Mesenchymal stem cell (in vitro differentiated cells and primary cell): ENCODE results near the gene DOC2B.
"Not testable (repeated sequence)": the region's sequence is repeated elsewhere in the genome, so short reads cannot be mapped to it uniquely, and the experiment has no call there.

Experiments used
- DNase-seq: peaks from one replicate; pipeline ENCODE4 v3.0.0-alpha.2; 2013
- H2AFZ ChIP-seq: one replicate; pipeline ENCODE4 v1.6.1; 2013; ENCODE audit warnings: low read depth, mild to moderate bottlenecking, control low read depth, inconsistent platforms, low read length, moderate library complexity
- H2AK5ac ChIP-seq: 2 replicates; pipeline ENCODE4 v1.6.1; 2013; ENCODE audit warnings: low read length, moderate library complexity, mild to moderate bottlenecking, inconsistent platforms; ENCODE audit not compliant: severe bottlenecking
- H2BK120ac ChIP-seq: one replicate; pipeline ENCODE4 v1.6.1; 2013; ENCODE audit warnings: low read depth, mild to moderate bottlenecking, inconsistent platforms, low read length, moderate library complexity
- H2BK12ac ChIP-seq, 2 experiments: one replicate each; pipeline ENCODE4 v1.6.1; 2013; ENCODE audit warnings: inconsistent platforms in 2 of 2, low read length in 2 of 2, mild to moderate bottlenecking in 2 of 2, moderate library complexity in 2 of 2, control low read depth in 1 of 2
- H2BK15ac ChIP-seq: one replicate; pipeline ENCODE4 v1.6.1; 2013; ENCODE audit warnings: mild to moderate bottlenecking, low read depth, inconsistent platforms; ENCODE audit not compliant: poor library complexity, severe bottlenecking
- H2BK5ac ChIP-seq: 2 replicates; pipeline ENCODE4 v1.6.1; 2013; ENCODE audit warnings: low read depth, mild to moderate bottlenecking, low read length, control low read depth, inconsistent platforms; ENCODE audit not compliant: poor library complexity, severe bottlenecking
- H3K14ac ChIP-seq, 2 experiments: one replicate each; pipeline ENCODE4 v1.6.1; 2013; ENCODE audit warnings: inconsistent platforms in 2 of 2, low read length in 2 of 2, control low read depth in 1 of 2, mild to moderate bottlenecking in 1 of 2, moderate library complexity in 1 of 2
- H3K18ac ChIP-seq, 2 experiments: one replicate each; pipeline ENCODE4 v1.6.1; 2013; ENCODE audit warnings: inconsistent platforms in 2 of 2, low read length in 2 of 2, control low read depth in 1 of 2, low read depth in 1 of 2, mild to moderate bottlenecking in 1 of 2
- H3K23ac ChIP-seq, 2 experiments: one replicate each; pipeline ENCODE4 v1.6.1; 2013; ENCODE audit warnings: inconsistent platforms in 2 of 2, low read length in 2 of 2, mild to moderate bottlenecking in 2 of 2, moderate library complexity in 2 of 2, control low read depth in 1 of 2
- H3K27ac ChIP-seq: 2 replicates; pipeline ENCODE4 v1.5.1; 2013; ENCODE audit warnings: mild to moderate bottlenecking, moderate library complexity, low read length, control low read depth, inconsistent platforms; ENCODE audit not compliant: poor library complexity, severe bottlenecking
- H3K27me3 ChIP-seq, 2 experiments: 2 replicates each; pipeline versions ENCODE4 v1.6.1 to v1.7.0; 2013; ENCODE audit warnings: low read length in 2 of 2, mild to moderate bottlenecking in 2 of 2, moderate library complexity in 2 of 2, control low read depth in 1 of 2, inconsistent platforms in 1 of 2; ENCODE audit not compliant: control insufficient read depth in 1 of 2, insufficient read depth in 1 of 2
- H3K36me3 ChIP-seq, 2 experiments: 2 replicates each; pipeline versions ENCODE4 v1.6.1 to v1.7.0; 2013; ENCODE audit warnings: low read length in 2 of 2, control low read depth in 1 of 2, inconsistent platforms in 1 of 2, low read depth in 1 of 2, mild to moderate bottlenecking in 1 of 2; ENCODE audit not compliant: insufficient read depth in 2 of 2, control insufficient read depth in 1 of 2
- H3K4ac ChIP-seq, 2 experiments: one replicate each; pipeline ENCODE4 v1.6.1; 2013; ENCODE audit warnings: inconsistent platforms in 2 of 2, low read length in 2 of 2, mild to moderate bottlenecking in 2 of 2, moderate library complexity in 2 of 2, control low read depth in 1 of 2, low read depth in 1 of 2
- H3K4me1 ChIP-seq: 2 replicates; pipeline ENCODE4 v1.6.1; 2013; ENCODE audit warnings: low read depth, low read length, control low read depth; ENCODE audit not compliant: control insufficient read depth, insufficient read depth
- H3K4me2 ChIP-seq: 2 replicates; pipeline ENCODE4 v1.6.1; 2013; ENCODE audit warnings: low read length, mild to moderate bottlenecking, inconsistent platforms; ENCODE audit not compliant: poor library complexity, severe bottlenecking
- H3K4me3 ChIP-seq, 2 experiments: 2 replicates each; pipeline versions ENCODE4 v1.5.1 to v1.7.0; 2013; ENCODE audit warnings: low read length in 2 of 2, mild to moderate bottlenecking in 2 of 2, control low read depth in 1 of 2, low read depth in 1 of 2; ENCODE audit not compliant: insufficient read depth in 1 of 2
- H3K79me1 ChIP-seq: replicated peaks from 2 replicates; pipeline ENCODE4 v1.6.1; 2013; ENCODE audit warnings: mild to moderate bottlenecking, control low read depth, low read length, inconsistent platforms; ENCODE audit not compliant: poor library complexity, severe bottlenecking
- H3K9ac ChIP-seq: 2 replicates; pipeline ENCODE4 v1.7.0; 2013; ENCODE audit warnings: mild to moderate bottlenecking, low read length, moderate library complexity
- H3K9me3 ChIP-seq: 2 replicates; pipeline ENCODE4 v1.7.0; 2013; ENCODE audit warnings: mild to moderate bottlenecking, low read length; ENCODE audit not compliant: control insufficient read depth
- H4K8ac ChIP-seq: one replicate; pipeline ENCODE4 v1.6.1; 2013; ENCODE audit warnings: inconsistent platforms, mild to moderate bottlenecking, low read length, moderate library complexity
- H4K91ac ChIP-seq: one replicate; pipeline ENCODE4 v1.6.1; 2013; ENCODE audit warnings: mild to moderate bottlenecking, low read length, inconsistent platforms
- WGBS: methylation state at CpG from one replicate; pipeline ENCODE4 v1.1.7; 2013; ENCODE audit warnings: mixed read lengths; 5-methylcytosine and 5-hydroxymethylcytosine counted together

DOC2B gene

DNA sequence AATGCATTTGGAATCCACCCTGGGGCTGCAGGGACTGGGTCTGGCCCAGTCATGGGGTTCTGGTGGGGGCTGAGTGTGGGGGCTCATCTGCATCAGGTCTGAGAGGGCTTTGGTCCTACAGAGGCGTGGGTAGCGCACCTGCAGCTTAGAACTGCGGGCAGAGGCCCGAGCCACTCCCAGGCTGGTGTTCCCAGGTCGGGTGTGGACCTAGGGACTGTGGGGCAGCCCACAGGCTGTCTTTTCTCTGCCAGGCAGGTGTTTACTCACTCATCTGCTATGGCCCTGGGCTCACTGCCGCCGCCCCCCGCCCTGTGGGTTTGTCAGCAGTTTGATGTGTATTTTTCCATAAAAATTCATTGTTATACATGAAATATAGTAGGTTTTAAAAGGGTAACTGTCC lies 27.0 kb upstream of the DOC2B start:
- Histone ChIP-seq H3K4ac (no peak overlapping the region), H3K9ac (no peak overlapping the region), H2AK5ac (no peak overlapping the region), H3K14ac (no peak overlapping the region), H2AFZ (no peak overlapping the region), H2BK15ac (no peak overlapping the region), H3K4me3 (no peak overlapping the region), H3K18ac (no peak overlapping the region), H4K8ac (no peak overlapping the region), H3K79me1 (no peaks in the 10 kb centered on the region), H3K9me3 (no peaks in the 10 kb centered on the region), H3K4me2 (no peak overlapping the region), H3K4me1 (peaks cover 3% of the 10 kb centered on the region), H3K36me3 (peaks cover 0 to 13% of the 10 kb centered on the region in 2 experiments), H3K23ac (no peak overlapping the region), H2BK120ac (no peak overlapping the region), H3K27me3 (peaks cover 8 to 42% of the 10 kb centered on the region in 2 experiments), H2BK5ac (no peak overlapping the region), H4K91ac (no peak overlapping the region), H2BK12ac (no peak overlapping the region), H3K27ac (no peak overlapping the region)
- DNase-seq = no peak
- 97% methylated on average over 5 of the region's 8 CpGs for WGBS

DNA sequence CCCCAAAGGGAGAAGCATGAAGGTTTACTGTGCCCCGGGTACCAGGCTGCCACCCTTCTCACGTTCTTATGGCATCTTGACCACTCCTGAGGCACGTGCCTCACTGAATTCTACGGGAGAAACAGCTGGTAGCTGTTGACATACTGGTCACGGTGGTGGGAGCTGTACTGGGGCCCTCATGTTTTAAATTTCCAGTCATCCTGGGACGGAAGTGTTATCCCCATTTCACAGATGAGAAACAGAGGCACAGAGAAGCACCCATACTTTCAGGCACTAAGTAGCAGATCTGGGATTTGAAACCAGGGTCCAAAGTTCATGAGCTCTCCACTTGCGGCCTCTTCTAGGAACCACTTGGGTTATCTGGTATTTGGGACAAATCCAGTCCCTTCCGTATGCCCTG lies 26.3 kb upstream of the DOC2B start:
- peaks cover 0 to 8% of the 10 kb centered on the region in 2 experiments for H3K36me3 ChIP-seq
- H4K8ac ChIP-seq = no peak overlapping the region
- no peak for DNase-seq
- no peak overlapping the region for H2BK120ac ChIP-seq
- no peak overlapping the region for H2BK15ac ChIP-seq
- H3K18ac ChIP-seq = no peak overlapping the region
- no peak overlapping the region for H3K27ac ChIP-seq
- H3K79me1 ChIP-seq = no peaks in the 10 kb centered on the region
- no peak overlapping the region for H3K4me2 ChIP-seq
- H3K14ac ChIP-seq = no peak overlapping the region
- no peak overlapping the region for H2AFZ ChIP-seq
- no peak overlapping the region for H2BK12ac ChIP-seq
- no peak overlapping the region for H4K91ac ChIP-seq
- H3K4ac ChIP-seq = no peak overlapping the region
- H3K4me3 ChIP-seq = no peak overlapping the region
- no peak overlapping the region for H2AK5ac ChIP-seq
- H2BK5ac ChIP-seq = no peak overlapping the region
- H3K23ac ChIP-seq = no peak overlapping the region
- H3K4me1 ChIP-seq = peaks cover 3% of the 10 kb centered on the region
- 90% methylated on average over 8 of the region's 8 CpGs for WGBS
- H3K9ac ChIP-seq = no peak overlapping the region
- peaks cover 8 to 49% of the 10 kb centered on the region in 2 experiments for H3K27me3 ChIP-seq
- no peaks in the 10 kb centered on the region for H3K9me3 ChIP-seq

DNA sequence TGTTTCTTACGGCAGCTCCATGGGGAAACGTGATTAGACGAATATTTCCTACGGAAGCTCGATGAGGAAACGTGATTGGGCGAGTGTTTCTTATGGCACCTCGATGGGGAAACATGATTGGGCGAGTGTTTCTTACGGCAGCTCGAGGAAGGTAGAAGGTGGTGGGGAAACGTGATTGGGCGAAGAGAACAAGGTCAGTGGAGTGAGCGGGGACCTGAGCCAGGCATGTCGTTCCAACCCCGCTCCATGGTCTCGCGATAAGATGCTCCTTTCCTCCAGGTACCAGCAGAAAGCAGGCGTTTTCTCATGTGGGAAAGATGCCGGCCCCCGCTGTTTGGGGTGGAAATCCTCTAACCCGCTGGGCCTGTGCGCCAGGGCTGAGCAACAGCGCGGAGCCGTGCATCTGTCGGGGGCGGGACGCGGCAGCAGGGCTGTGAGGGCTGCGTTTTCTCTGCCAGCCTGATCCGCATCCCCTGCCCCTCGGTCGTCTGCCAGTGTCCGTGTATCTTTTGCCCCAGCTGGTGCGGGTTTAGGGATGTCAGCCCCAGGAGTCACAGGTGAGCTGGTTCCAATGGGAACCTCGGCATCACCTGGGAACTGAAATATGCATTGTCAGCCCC lies 25.6 kb upstream of the DOC2B start:
- WGBS = 53% methylated on average over 32 of the region's 37 CpGs
- H2BK120ac ChIP-seq = no peak overlapping the region

DNA sequence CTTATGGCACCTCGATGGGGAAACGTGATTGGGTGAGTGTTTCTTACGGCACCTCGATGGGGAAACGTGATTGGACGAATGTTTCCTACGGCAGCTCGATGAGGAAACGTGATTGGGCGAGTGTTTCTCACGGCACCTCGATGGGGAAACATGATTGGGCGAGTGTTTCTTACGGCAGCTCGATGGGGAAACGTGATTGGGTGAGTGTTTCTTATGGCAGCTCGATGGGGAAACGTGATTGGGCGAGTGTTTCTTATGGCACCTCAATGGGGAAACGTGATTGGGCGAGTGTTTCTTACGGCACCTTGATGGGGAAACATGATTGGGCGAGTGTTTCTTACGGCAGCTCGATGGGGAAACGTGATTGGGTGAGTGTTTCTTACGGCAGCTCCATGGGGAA lies 25.0 kb upstream of the DOC2B start:
- H3K4me3 ChIP-seq, H3K9ac ChIP-seq, DNase-seq, H3K4me1 ChIP-seq, H3K4ac ChIP-seq, H3K4me2 ChIP-seq, H3K9me3 ChIP-seq, H2AK5ac ChIP-seq, H4K91ac ChIP-seq, H3K36me3 ChIP-seq, H2BK12ac ChIP-seq, H3K79me1 ChIP-seq, H2BK120ac ChIP-seq, H2AFZ ChIP-seq, H3K18ac ChIP-seq, H3K23ac ChIP-seq, H3K27ac ChIP-seq, H2BK15ac ChIP-seq, H2BK5ac ChIP-seq, H3K14ac ChIP-seq, H4K8ac ChIP-seq: not testable (repeated sequence)
- 94% methylated on average over 27 of the region's 27 CpGs for whole genome bisulfite sequencing
- peaks cover 8 to 54% of the 10 kb centered on the region in 2 experiments for H3K27me3 ChIP-seq

More for the DNA sequence above, 25.6 kb upstream of the DOC2B start:
- Histone ChIP-seq H3K27ac (no peak overlapping the region), H3K4me2 (no peak overlapping the region), H3K18ac (no peak overlapping the region), H2BK12ac (no peak overlapping the region), H2AK5ac (no peak overlapping the region), H4K8ac (no peak overlapping the region), H2BK5ac (no peak overlapping the region), H3K27me3 (peaks cover 8 to 49% of the 10 kb centered on the region in 2 experiments), H3K4ac (no peak overlapping the region), H3K23ac (no peak overlapping the region), H3K79me1 (no peaks in the 10 kb centered on the region), H2AFZ (no peak overlapping the region), H3K14ac (peak overlapping the region in 1 of 2 experiments; percentile 18), H3K4me3 (no peak overlapping the region), H2BK15ac (peak overlapping the region; percentile 4), H3K36me3 (peaks cover 0 to 3% of the 10 kb centered on the region in 2 experiments), H3K4me1 (peaks cover 3% of the 10 kb centered on the region), H3K9ac (no peak overlapping the region), H4K91ac (no peak overlapping the region), H3K9me3 (no peaks in the 10 kb centered on the region)
- no peak for DNase-seq
